ENCODE data around the gene GTF2IRD1. TPM values are rescaled to one million over a fixed set of nuclear protein-coding genes. Genes with fewer than 3 reads are reported as not detected.
"Not testable (repeated sequence)": the region's sequence is repeated elsewhere in the genome, so short reads cannot be mapped to it uniquely, and the experiment has no call there.

The GTF2IRD1 gene
- total RNA-seq, 1 experiment from 2014 or later: 14.9 TPM

DNA sequence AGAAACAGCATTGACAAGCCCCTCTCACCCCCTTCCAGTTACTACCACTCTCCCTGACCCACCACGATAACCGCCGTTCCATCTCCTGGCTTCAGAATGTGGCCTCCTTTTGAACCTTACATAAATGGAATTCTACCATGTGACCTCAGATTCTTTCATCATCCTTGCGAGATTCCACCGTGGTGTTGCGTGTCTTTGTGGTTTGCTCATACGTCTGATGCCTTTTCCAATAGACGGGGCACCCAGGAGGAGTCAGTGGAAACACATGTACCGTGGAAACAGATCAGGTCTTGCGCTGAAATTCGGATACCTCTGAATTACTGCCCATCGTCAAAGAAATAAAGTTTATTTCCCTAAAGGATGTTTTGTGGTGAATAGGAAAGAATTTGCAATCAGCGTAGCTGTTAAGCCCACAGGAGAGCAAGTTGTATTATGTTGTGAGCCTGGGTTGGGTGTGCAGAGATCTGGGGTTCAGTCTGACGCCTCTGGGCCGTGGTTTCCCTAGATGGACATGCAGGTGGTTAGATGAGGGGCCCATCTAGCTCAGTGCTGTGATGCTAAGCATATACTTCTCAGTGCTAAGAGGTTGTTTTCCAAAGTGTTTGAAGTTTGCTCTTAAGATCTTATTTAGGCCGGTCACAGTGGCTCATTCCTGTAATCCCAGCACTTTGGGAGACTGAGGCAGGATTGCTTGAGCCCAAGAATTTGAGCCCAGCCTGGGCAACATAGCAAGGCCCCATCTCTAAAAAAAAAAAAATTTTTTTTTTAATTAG, 29.1 kb downstream of the GTF2IRD1 start:
- no peaks in the 10 kb centered on the region for H3K36me3 ChIP-seq (ENCODE audit: low read depth, low read length)
- no peaks in the 10 kb centered on the region for H4K20me1 ChIP-seq (ENCODE audit: low read length)
- no peak overlapping the region for H2AFZ ChIP-seq (ENCODE audit: low read length)
- CTCF ChIA-PET: no interaction called here
- TF ChIP-seq, protein P1, sequence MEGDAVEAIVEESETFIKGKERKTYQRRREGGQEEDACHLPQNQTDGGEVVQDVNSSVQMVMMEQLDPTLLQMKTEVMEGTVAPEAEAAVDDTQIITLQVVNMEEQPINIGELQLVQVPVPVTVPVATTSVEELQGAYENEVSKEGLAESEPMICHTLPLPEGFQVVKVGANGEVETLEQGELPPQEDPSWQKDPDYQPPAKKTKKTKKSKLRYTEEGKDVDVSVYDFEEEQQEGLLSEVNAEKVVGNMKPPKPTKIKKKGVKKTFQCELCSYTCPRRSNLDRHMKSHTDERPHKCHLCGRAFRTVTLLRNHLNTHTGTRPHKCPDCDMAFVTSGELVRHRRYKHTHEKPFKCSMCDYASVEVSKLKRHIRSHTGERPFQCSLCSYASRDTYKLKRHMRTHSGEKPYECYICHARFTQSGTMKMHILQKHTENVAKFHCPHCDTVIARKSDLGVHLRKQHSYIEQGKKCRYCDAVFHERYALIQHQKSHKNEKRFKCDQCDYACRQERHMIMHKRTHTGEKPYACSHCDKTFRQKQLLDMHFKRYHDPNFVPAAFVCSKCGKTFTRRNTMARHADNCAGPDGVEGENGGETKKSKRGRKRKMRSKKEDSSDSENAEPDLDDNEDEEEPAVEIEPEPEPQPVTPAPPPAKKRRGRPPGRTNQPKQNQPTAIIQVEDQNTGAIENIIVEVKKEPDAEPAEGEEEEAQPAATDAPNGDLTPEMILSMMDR (conservative IDR thresholded peaks at IDR 0.05; ENCODE audit: low read depth, low read length): no peak
- TF ChIP-seq EZH2phosphoT487 (IDR thresholded peaks at IDR 0.05; ENCODE audit: borderline replicate concordance, low read length) (no peak), EZH2 (IDR thresholded peaks at IDR 0.05; ENCODE audit: low read length, unreplicated experiment) (no peak)
- H3K4me3 ChIP-seq (ENCODE audit: low read length): no peak overlapping the region
- no peaks in the 10 kb centered on the region for H3K9me2 ChIP-seq (replicated peaks; ENCODE audit: low read length)
- peaks cover 58% of the 10 kb centered on the region for H3K79me2 ChIP-seq (ENCODE audit: low read length)
- H3F3A ChIP-seq (ENCODE audit: low read length, unreplicated experiment): no peaks in the 10 kb centered on the region
- intact Hi-C loops (cut with micrococcal nuclease): no loop called here
- POLR2A ChIA-PET (ENCODE audit: unreplicated experiment): no interaction called here
- H3K27me3 ChIP-seq (ENCODE audit: low read length): no peaks in the 10 kb centered on the region
- DNase-seq: no peak
- no peak overlapping the region for H3K27ac ChIP-seq (ENCODE audit: low read length)
- no peak overlapping the region for H3K9ac ChIP-seq (ENCODE audit: low read length)
- no peaks in the 10 kb centered on the region for H3K9me3 ChIP-seq (ENCODE audit: low read length)
- ATAC-seq: no peak
- no TSS peak for BruUV-seq (replicated peaks)
- peaks cover 19% of the 10 kb centered on the region for H3K4me1 ChIP-seq (ENCODE audit: insufficient read depth, low read length)
- no peak overlapping the region for H3K4me2 ChIP-seq (ENCODE audit: low read length)

DNA sequence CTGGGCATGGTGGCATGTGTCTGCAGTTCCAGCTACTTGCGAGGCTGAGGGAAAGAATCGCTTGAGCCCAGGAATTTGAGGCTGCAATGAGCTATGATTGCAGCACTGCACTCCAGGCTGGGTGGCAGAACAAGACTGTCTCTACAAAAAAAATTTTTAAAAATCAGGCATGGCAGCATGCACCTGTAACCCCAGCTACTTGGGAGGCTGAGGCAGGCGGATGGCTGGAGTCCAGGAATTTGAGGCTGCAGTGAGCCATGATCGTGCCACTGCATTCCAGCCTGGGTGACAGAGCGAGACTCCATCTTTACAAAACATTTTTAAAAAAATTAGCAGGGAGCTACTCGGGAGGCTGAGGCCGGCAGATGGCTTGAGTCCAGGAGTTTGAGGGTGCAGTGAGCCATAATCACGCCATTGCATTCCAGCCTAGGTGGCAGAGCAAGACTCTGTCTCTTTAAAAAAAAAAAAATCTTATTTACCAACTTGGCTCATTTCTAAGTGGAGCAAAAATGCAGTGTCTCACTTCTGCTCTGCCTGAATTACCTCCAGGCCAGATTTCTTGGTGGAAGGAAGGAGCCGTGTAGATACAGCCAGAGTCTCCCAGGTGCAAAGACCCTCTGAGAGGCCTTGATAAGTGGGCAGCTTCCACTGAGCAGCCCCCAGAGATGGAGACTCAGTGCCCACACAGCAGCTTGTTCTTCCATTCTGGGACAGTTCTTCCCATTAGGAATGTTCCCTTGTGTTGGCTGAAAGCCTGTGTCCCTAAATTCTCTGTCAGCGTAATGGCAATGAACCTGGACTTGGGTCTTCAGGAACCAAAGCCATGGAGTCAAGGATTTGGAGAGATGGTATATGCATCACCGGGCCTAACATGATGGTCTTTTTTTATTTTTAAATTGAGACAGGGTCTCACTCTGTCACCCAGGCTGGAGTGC, 30.0 kb downstream of the GTF2IRD1 start:
- no peaks in the 10 kb centered on the region for H3K27me3 ChIP-seq (ENCODE audit: low read length)
- H3K27ac ChIP-seq (ENCODE audit: low read length): no peak overlapping the region
- intact Hi-C loops (cut with micrococcal nuclease): no loop called here
- peak; percentile 36 for DNase-seq
- peak overlapping the region; percentile 24; the same call in 1 of the 2 replicates for H3K4me3 ChIP-seq (ENCODE audit: low read length)
- CTCF ChIA-PET: no interaction called here
- no peak overlapping the region for H2AFZ ChIP-seq (ENCODE audit: low read length)
- TF ChIP-seq, protein P1 (conservative IDR thresholded peaks at IDR 0.05; ENCODE audit: low read depth, low read length): no peak
- POLR2A ChIA-PET (ENCODE audit: unreplicated experiment): no interaction called here
- H3K9ac ChIP-seq (ENCODE audit: low read length): no peak overlapping the region
- peaks cover 57% of the 10 kb centered on the region for H3K79me2 ChIP-seq (ENCODE audit: low read length)
- H3F3A ChIP-seq (ENCODE audit: low read length, unreplicated experiment): no peaks in the 10 kb centered on the region
- no peaks in the 10 kb centered on the region for H4K20me1 ChIP-seq (ENCODE audit: low read length)
- H3K36me3 ChIP-seq (ENCODE audit: low read depth, low read length): no peaks in the 10 kb centered on the region
- no peaks in the 10 kb centered on the region for H3K9me2 ChIP-seq (replicated peaks; ENCODE audit: low read length)
- no TSS peak for BruUV-seq (replicated peaks)
- peak; percentile 48 for ATAC-seq
- peaks cover 13% of the 10 kb centered on the region for H3K4me1 ChIP-seq (ENCODE audit: insufficient read depth, low read length)
- peak overlapping the region; percentile 68 for H3K4me2 ChIP-seq (ENCODE audit: low read length)
- H3K9me3 ChIP-seq (ENCODE audit: low read length): no peaks in the 10 kb centered on the region

DNA sequence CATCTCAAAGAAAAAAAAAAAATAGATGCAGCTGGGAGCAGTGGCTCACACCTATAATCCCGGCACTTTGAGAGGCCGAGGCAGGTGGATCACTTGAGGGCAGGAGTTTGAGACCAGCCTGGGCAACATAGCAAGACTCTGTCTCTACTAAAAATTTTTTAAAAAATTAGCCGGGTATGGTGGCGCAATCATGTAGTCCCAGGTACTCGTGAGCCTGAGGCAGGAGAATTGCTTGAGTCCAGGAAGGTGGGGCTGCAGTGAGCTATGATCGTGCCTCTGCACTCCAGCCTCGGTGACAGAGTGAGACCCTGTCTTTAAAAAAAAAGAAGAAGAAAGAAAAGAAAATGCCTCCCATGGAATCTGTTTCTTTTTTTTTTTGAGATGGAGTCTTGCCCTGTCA, 31.9 kb downstream of the GTF2IRD1 start:
- Histone ChIP-seq H3K9me2 (replicated peaks; ENCODE audit: low read length) (no peaks in the 10 kb centered on the region), H3K9me3 (ENCODE audit: low read length) (no peaks in the 10 kb centered on the region), H3K4me1 (ENCODE audit: insufficient read depth, low read length) (peaks cover 8% of the 10 kb centered on the region), H2AFZ (ENCODE audit: low read length) (no peak overlapping the region), H4K20me1 (ENCODE audit: low read length) (no peaks in the 10 kb centered on the region), H3K27me3 (ENCODE audit: low read length) (no peaks in the 10 kb centered on the region), H3F3A (ENCODE audit: low read length, unreplicated experiment) (no peaks in the 10 kb centered on the region), H3K27ac (ENCODE audit: low read length) (no peak overlapping the region), H3K4me3 (ENCODE audit: low read length) (no peak overlapping the region), H3K4me2 (ENCODE audit: low read length) (no peak overlapping the region), H3K79me2 (ENCODE audit: low read length) (peaks cover 43% of the 10 kb centered on the region), H3K9ac (ENCODE audit: low read length) (no peak overlapping the region), H3K36me3 (ENCODE audit: low read depth, low read length) (no peaks in the 10 kb centered on the region)
- TF ChIP-seq EZH2phosphoT487 (IDR thresholded peaks at IDR 0.05; ENCODE audit: borderline replicate concordance, low read length): no peak
- TF ChIP-seq, protein P1 (conservative IDR thresholded peaks at IDR 0.05; ENCODE audit: low read depth, low read length): no peak
- no peak for TF ChIP-seq EZH2 (IDR thresholded peaks at IDR 0.05; ENCODE audit: low read length, unreplicated experiment)
- BruUV-seq (replicated peaks): no TSS peak
- ATAC-seq (no peak), DNase-seq (no peak)
- intact Hi-C loops (cut with micrococcal nuclease): no loop called here
- ChIA-PET POLR2A (ENCODE audit: unreplicated experiment) (no interaction called here), CTCF (no interaction called here)

DNA sequence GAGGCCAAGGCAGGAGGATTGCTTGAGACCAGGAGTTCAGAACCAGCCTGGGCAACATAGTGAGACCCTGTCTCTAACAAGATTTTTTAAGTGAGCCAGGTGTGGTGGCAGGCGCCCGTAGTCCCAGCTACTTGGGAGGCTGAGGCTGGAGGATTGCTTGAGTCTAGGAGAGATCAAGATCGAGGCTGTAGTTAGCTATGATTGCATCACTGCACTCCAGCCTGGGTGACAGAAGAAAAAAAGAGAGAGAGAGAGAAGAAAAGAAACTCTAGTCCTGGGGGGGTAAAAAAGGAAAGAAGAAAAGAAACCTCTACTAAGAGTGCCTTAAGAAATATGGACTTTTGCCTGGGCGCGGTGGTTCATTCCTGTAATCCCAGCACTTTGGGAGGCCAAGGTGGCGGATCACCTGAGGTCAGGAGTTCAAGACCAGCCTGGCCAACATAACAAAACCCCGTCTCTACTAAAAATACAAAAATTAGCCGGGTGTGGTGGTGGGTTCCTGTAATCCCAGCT, 34.9 kb downstream of the GTF2IRD1 start:
- H3K9ac ChIP-seq (ENCODE audit: low read length); H3K27ac ChIP-seq (ENCODE audit: low read length); H2AFZ ChIP-seq (ENCODE audit: low read length); H3K4me1 ChIP-seq (ENCODE audit: insufficient read depth, low read length); ATAC-seq; DNase-seq; CTCF ChIA-PET; H3K9me3 ChIP-seq (ENCODE audit: low read length); H3K9me2 ChIP-seq (replicated peaks; ENCODE audit: low read length); H3K36me3 ChIP-seq (ENCODE audit: low read depth, low read length); POLR2A ChIA-PET (ENCODE audit: unreplicated experiment); H4K20me1 ChIP-seq (ENCODE audit: low read length); H3K4me2 ChIP-seq (ENCODE audit: low read length); BruUV-seq (replicated peaks); H3F3A ChIP-seq (ENCODE audit: low read length, unreplicated experiment); H3K27me3 ChIP-seq (ENCODE audit: low read length); intact Hi-C loops (cut with micrococcal nuclease); H3K4me3 ChIP-seq (ENCODE audit: low read length): not testable (repeated sequence)
- H3K79me2 ChIP-seq (ENCODE audit: low read length): peaks cover 19% of the 10 kb centered on the region

All from PC-3 (cell line).